Lung (tissue), 12 donors: Measurements from ENCODE around the gene LDLRAD4. TPM values are rescaled to one million over a fixed set of nuclear protein-coding genes. Genes with fewer than 3 reads are reported as not detected.

Experiments
- ATAC-seq: fragments of 200-7000 bp; cut with Tn5 transposase; one replicate; pipeline ENCODE4 v1.9.1; 2020; ENCODE audit warnings: moderate number of reproducible peaks; ENCODE audit not compliant: insufficient read depth, low FRiP score
- DNase-seq, 3 donors: peaks; one replicate each; pipeline ENCODE4 v3.0.0-alpha.2; 2013 to 2017
- H3K27ac ChIP-seq, 2 donors: one replicate each; pipeline ENCODE4 v1.5.1; 2013; ENCODE audit warnings: mild to moderate bottlenecking in 2 of 2, moderate library complexity in 2 of 2, control low read depth in 1 of 2, inconsistent platforms in 1 of 2, low read depth in 1 of 2, low read length in 1 of 2
- H3K27me3 ChIP-seq, 3 donors: one replicate each; pipeline ENCODE4 v1.5.1; 2013; ENCODE audit warnings: low read length in 2 of 3; ENCODE audit not compliant: control insufficient read depth in 3 of 3, insufficient read depth in 3 of 3
- H3K36me3 ChIP-seq, 4 donors: one replicate each; pipeline ENCODE4 v1.5.1; 2013; ENCODE audit warnings: low read length in 4 of 4, mild to moderate bottlenecking in 1 of 4, moderate library complexity in 1 of 4; ENCODE audit not compliant: control insufficient read depth in 4 of 4, insufficient read depth in 4 of 4
- H3K4me1 ChIP-seq, 5 donors: one replicate each; pipeline ENCODE4 v1.5.1; 2013; ENCODE audit warnings: low read length in 5 of 5, mild to moderate bottlenecking in 2 of 5, moderate library complexity in 1 of 5; ENCODE audit not compliant: control insufficient read depth in 5 of 5, insufficient read depth in 5 of 5
- H3K4me3 ChIP-seq: one replicate; pipeline ENCODE4 v1.5.1; 2013; ENCODE audit warnings: mild to moderate bottlenecking, control low read depth, moderate library complexity
- H3K9ac ChIP-seq, 2 donors: one replicate each; pipeline ENCODE4 v1.5.1; 2013; ENCODE audit warnings: low read length in 2 of 2, control low read depth in 1 of 2; ENCODE audit not compliant: insufficient read depth in 1 of 2
- H3K9me3 ChIP-seq, 4 donors: one replicate each; pipeline ENCODE4 v1.5.1; 2013; ENCODE audit warnings: low read length in 3 of 4, mild to moderate bottlenecking in 1 of 4, moderate library complexity in 1 of 4; ENCODE audit not compliant: control insufficient read depth in 4 of 4, insufficient read depth in 3 of 4
- WGBS, 2 donors: extraction: QIAGEN DNeasy Blood & Tissue Kit; methylation state at CpG; one replicate each; pipeline ENCODE4 v1.1.7; 2013; 5-methylcytosine and 5-hydroxymethylcytosine counted together
- polyA plus RNA-seq, 2 donors: library from polyadenylated mRNA; stranded (reverse); fragments of 200-250 nt; gene quantifications; one replicate each; pipeline ENCODE4 v1.2.1, GENCODE V29; 2013
- total RNA-seq, 2 donors: library from RNA; depleted of rRNA in 1 of 2; stranded (reverse); fragments of >200 nt in 1 of 2; gene quantifications; one replicate each; pipeline ENCODE4 v1.2.1, GENCODE V29; 2014 to 2021
- TF ChIP-seq, protein P1 (sequence below): IDR thresholded peaks from 2 replicates; pipeline ENCODE4 v1.5.1; 2012; ENCODE audit warnings: mild to moderate bottlenecking; ENCODE audit errors: control extremely low read depth, extremely low read depth
- donor health status: control.
- donor health status: control.
- donor health status: Bipolar disorder and iron deficiency.
- donor health status: healthy.
- donor health status: DM: yes; HTN: yes; CAD: no.

The LDLRAD4 gene
- total and polyA plus RNA-seq, 4 donors = 3.2 to 62.4 (median 19.9) TPM

DNA sequence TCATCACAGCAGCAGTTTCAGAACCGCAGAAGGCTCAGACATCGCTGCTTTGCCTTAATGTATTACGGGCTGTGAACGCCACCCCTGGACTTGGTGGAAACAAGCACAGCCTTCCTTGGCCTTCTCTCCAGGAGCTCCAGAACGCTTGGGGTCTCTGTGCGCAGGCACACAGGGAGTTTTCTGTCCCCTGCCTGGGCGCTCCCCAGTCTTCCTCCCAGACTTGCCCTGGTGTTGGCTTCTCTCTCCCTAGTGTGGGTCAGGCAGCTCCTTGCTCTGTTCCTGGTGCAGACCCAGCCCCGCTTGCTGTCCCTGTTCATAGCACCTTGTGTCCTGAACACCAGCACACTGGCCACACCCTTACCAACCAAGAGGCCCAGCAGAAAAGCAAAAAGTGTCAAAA lies 404.2 kb downstream of the LDLRAD4 start:
- 97 to 99% methylated on average over 8 of the region's 8 CpGs for WGBS, 2 donors
- Histone ChIP-seq H3K4me3 (no peak overlapping the region), H3K27ac (no peak overlapping the region), H3K9me3 (no peaks in the 10 kb centered on the region), H3K36me3 (peaks cover 0 to 7% (median 0%) of the 10 kb centered on the region in 4 donors), H3K4me1 (no peaks in the 10 kb centered on the region), H3K9ac (no peak overlapping the region), H3K27me3 (no peaks in the 10 kb centered on the region)
- TF ChIP-seq, protein P1, sequence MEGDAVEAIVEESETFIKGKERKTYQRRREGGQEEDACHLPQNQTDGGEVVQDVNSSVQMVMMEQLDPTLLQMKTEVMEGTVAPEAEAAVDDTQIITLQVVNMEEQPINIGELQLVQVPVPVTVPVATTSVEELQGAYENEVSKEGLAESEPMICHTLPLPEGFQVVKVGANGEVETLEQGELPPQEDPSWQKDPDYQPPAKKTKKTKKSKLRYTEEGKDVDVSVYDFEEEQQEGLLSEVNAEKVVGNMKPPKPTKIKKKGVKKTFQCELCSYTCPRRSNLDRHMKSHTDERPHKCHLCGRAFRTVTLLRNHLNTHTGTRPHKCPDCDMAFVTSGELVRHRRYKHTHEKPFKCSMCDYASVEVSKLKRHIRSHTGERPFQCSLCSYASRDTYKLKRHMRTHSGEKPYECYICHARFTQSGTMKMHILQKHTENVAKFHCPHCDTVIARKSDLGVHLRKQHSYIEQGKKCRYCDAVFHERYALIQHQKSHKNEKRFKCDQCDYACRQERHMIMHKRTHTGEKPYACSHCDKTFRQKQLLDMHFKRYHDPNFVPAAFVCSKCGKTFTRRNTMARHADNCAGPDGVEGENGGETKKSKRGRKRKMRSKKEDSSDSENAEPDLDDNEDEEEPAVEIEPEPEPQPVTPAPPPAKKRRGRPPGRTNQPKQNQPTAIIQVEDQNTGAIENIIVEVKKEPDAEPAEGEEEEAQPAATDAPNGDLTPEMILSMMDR = no peak
- no peak for ATAC-seq
- DNase-seq = no peak

- DNase-seq (no peak), ATAC-seq (no peak)
- H3K4me1 ChIP-seq = no peaks in the 10 kb centered on the region
- TF ChIP-seq, protein P1 = no peak
- no peaks in the 10 kb centered on the region for H3K27me3 ChIP-seq
- no peak overlapping the region for H3K27ac ChIP-seq
- no peaks in the 10 kb centered on the region for H3K9me3 ChIP-seq
- 51 to 58% methylated on average over 10 of the region's 10 CpGs for WGBS, 2 donors
- no peak overlapping the region for H3K9ac ChIP-seq
- H3K36me3 ChIP-seq = peaks cover 0 to 7% (median 0%) of the 10 kb centered on the region in 4 donors
- no peak overlapping the region for H3K4me3 ChIP-seq
These were observed 404.8 kb downstream of the LDLRAD4 start for GRCh38 chr18:13623348-13623747.

GRCh38 chr18:13623871-13624270 lies 405.3 kb downstream of the LDLRAD4 start:
- 94 to 95% methylated on average over 13 of the region's 13 CpGs for WGBS, 2 donors
- no peak for DNase-seq
- no peak overlapping the region for H3K4me3 ChIP-seq
- no peak for ATAC-seq
- H3K27me3 ChIP-seq = no peaks in the 10 kb centered on the region
- H3K27ac ChIP-seq = no peak overlapping the region
- no peaks in the 10 kb centered on the region for H3K9me3 ChIP-seq
- no peak overlapping the region for H3K9ac ChIP-seq
- no peaks in the 10 kb centered on the region for H3K4me1 ChIP-seq
- H3K36me3 ChIP-seq = peaks cover 0 to 7% (median 0%) of the 10 kb centered on the region in 4 donors
- TF ChIP-seq, protein P1 = no peak
